Breast epithelium (tissue), 4 donors: ENCODE data around the gene CEND1. TPM values are rescaled to one million over a fixed set of nuclear protein-coding genes. Genes with fewer than 3 reads are reported as not detected.

Experiments used
- DNase-seq, 2 donors: peaks; one replicate each; pipeline ENCODE4 v3.0.0-alpha.2; 2019; ENCODE audit warnings: low spot score in 2 of 2
- H3K27ac ChIP-seq, 2 donors: fragments of 200-600 bp; sonication (generic) in 1 of 2; one replicate each; pipeline ENCODE4 v1.5.1; 2016 to 2019; ENCODE audit warnings: mild to moderate bottlenecking in 1 of 2
- H3K27me3 ChIP-seq, 2 donors: fragments of 200-600 bp; sonication (generic) in 1 of 2; one replicate each; pipeline versions ENCODE4 v1.5.1 to v1.6.0; 2017 to 2019; ENCODE audit warnings: control low read depth in 1 of 2, mild to moderate bottlenecking in 1 of 2
- H3K36me3 ChIP-seq: fragments of 200-600 bp; one replicate; pipeline ENCODE4 v1.5.1; 2019
- H3K4me1 ChIP-seq, 2 donors: fragments of 200-600 bp; sonication (generic); one replicate each; pipeline ENCODE4 v1.5.1; 2016 to 2019; ENCODE audit warnings: control low read depth in 1 of 2
- H3K4me3 ChIP-seq, 3 donors: fragments of 200-600 bp; sonication (generic); 1 replicate in 2 of 3; 2 replicates in 1 of 3; pipeline ENCODE4 v1.5.1; 2016 to 2019; ENCODE audit warnings: mild to moderate bottlenecking in 3 of 3, moderate library complexity in 2 of 3
- H3K9me3 ChIP-seq, 2 donors: fragments of 200-600 bp; sonication (generic) in 1 of 2; one replicate each; pipeline ENCODE4 v1.5.1; 2016 to 2019; ENCODE audit warnings: control low read depth in 1 of 2
- POLR2A ChIP-seq: fragments of 450-650 bp; IDR thresholded peaks from one replicate; pipeline ENCODE4 v1.6.1; 2016; ENCODE audit warnings: antibody characterized with exemption, mild to moderate bottlenecking, moderate library complexity
- POLR2AphosphoS5 ChIP-seq, 3 donors: sonication (generic); formaldehyde crosslinking; IDR thresholded peaks; one replicate each; pipeline ENCODE4 v1.6.1; 2017; ENCODE audit warnings: antibody characterized with exemption in 3 of 3
- intact Hi-C: fragments of 100-400 bp; cut with DNase I; formaldehyde crosslinking; loops from one replicate; pipeline ENCODE4 v1.15.1; 2023; ENCODE audit warnings: low total_unique reads
- total RNA-seq, 3 donors: library from RNA; depleted of rRNA; stranded (reverse); fragments of >200 nt; gene quantifications; one replicate each; pipeline ENCODE4 v1.1.0, GENCODE V29; 2016
- TF ChIP-seq, protein P1 (sequence below), 3 donors: fragments of 450-650 bp; IDR thresholded peaks; one replicate each; pipeline ENCODE4 v1.5.1; 2016 to 2017; ENCODE audit warnings: antibody characterized with exemption in 3 of 3, mild to moderate bottlenecking in 3 of 3, moderate library complexity in 3 of 3

CEND1 gene
- total RNA-seq, 3 donors from 2014 or later = not detected

DNA sequence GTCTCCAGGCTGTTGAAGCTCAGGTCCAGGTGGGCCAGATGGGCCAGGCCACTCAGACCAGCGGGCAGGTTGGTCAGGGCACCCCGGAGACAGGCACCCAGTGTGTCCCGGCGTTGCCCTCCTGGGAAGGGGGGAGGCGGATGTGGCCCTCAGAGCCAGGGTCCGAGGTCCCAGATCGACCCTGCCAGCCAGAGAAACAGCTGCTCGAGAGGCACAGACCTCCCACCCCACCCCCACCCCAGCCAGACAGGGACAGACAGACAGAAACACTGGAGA is 13.5 kb upstream of the CEND1 start:
- Histone ChIP-seq H3K27me3 (no peaks in the 10 kb centered on the region), H3K4me3 (no peak overlapping the region), H3K4me1 (peaks cover 0 to 10% of the 10 kb centered on the region in 2 donors), H3K9me3 (no peaks in the 10 kb centered on the region), H3K27ac (no peak overlapping the region), H3K36me3 (no peaks in the 10 kb centered on the region)
- DNase-seq = no peak
- intact Hi-C loops = no loop called here
- TF ChIP-seq POLR2AphosphoS5 (IDR thresholded peaks at IDR 0.05) = no peak
- TF ChIP-seq, protein P1, sequence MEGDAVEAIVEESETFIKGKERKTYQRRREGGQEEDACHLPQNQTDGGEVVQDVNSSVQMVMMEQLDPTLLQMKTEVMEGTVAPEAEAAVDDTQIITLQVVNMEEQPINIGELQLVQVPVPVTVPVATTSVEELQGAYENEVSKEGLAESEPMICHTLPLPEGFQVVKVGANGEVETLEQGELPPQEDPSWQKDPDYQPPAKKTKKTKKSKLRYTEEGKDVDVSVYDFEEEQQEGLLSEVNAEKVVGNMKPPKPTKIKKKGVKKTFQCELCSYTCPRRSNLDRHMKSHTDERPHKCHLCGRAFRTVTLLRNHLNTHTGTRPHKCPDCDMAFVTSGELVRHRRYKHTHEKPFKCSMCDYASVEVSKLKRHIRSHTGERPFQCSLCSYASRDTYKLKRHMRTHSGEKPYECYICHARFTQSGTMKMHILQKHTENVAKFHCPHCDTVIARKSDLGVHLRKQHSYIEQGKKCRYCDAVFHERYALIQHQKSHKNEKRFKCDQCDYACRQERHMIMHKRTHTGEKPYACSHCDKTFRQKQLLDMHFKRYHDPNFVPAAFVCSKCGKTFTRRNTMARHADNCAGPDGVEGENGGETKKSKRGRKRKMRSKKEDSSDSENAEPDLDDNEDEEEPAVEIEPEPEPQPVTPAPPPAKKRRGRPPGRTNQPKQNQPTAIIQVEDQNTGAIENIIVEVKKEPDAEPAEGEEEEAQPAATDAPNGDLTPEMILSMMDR (IDR thresholded peaks at IDR 0.05) = no peak

DNA sequence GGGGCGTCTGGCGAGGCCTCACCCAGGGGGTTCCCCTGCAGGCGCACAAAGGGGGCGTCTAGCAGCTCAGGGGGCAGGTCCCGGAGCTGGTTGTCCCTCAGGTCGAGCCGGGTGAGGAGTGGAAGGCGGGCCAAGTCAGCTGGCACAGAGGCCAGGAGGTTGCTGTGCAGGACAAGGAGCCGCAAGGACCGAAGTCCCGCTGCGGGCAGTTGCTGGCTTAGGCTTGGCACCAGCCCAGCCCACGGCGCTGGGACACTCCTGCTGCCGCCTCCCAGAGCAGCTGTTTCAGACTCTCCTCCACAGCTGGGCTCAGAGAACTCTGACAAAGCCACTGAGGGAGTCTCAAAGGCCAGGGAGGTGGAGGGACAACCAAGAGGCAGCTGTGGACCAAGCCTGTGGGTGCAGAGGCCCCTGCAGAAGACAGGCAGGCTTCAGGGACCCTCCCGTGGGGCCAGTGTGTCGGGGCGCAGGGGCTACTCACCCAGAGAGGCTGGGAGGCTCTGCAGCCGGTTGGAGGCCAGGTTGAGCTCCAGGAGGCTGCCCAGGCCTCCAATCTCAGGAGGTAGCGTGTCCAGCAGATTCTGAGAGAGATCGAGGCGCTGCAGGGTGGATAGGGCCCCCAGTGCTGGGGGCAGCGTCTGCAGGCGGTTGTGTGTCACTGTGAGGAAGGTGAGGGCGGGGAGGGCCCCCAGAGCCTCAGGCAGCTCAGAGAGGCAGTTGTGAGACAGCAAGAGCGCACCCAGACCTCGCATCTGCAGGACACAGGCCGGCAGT is 13.0 kb upstream of the CEND1 start:
- no peak overlapping the region for H3K27ac ChIP-seq
- H3K4me1 ChIP-seq = peaks cover 0 to 10% of the 10 kb centered on the region in 2 donors
- H3K27me3 ChIP-seq = no peaks in the 10 kb centered on the region
- no peaks in the 10 kb centered on the region for H3K36me3 ChIP-seq
- intact Hi-C loops = no loop called here
- DNase-seq = no peak
- TF ChIP-seq POLR2A (no peak), POLR2AphosphoS5 (IDR thresholded peaks at IDR 0.05) (no peak)
- TF ChIP-seq, protein P1 (IDR thresholded peaks at IDR 0.05) = no peak
- no peak overlapping the region for H3K4me3 ChIP-seq
- H3K9me3 ChIP-seq = no peaks in the 10 kb centered on the region

DNA sequence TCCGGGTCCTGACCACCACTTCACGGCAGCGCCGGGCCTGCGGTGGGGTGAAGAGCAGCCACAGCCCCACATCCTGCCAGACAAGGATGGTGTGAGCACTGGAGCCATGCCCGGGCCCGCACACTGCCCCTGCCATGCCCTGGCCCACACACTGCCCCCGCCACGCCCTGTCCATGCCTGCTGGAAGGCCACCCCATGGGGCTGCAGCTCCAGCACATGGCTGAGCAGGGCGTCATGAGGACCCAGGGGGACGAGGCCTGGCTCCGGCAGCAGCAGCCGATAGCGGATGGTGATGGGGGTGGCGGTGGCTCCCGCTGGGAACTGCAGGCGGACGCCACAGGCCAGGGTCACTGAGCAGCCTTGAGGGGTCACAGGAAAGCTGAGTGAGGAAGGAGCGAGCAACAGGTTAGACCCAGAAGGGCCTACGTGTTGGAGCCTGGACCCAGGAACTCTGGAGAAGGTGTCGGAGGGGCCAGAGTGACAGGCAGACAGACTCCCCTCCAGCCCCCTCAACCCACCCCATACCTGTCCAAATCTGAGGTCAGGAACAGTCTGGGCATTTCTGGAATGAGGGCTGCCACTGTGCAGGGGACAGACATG is 12.2 kb upstream of the CEND1 start:
- no peak overlapping the region for H3K27ac ChIP-seq
- no peak for DNase-seq
- H3K9me3 ChIP-seq = no peaks in the 10 kb centered on the region
- no peak overlapping the region for H3K4me3 ChIP-seq
- H3K36me3 ChIP-seq = no peaks in the 10 kb centered on the region
- no peak for TF ChIP-seq POLR2A
- TF ChIP-seq, protein P1 (IDR thresholded peaks at IDR 0.05) = no peak
- TF ChIP-seq POLR2AphosphoS5 (IDR thresholded peaks at IDR 0.05) = no peak
- peaks cover 0 to 12% of the 10 kb centered on the region in 2 donors for H3K4me1 ChIP-seq
- H3K27me3 ChIP-seq = no peaks in the 10 kb centered on the region
- intact Hi-C loops = no loop called here

DNA sequence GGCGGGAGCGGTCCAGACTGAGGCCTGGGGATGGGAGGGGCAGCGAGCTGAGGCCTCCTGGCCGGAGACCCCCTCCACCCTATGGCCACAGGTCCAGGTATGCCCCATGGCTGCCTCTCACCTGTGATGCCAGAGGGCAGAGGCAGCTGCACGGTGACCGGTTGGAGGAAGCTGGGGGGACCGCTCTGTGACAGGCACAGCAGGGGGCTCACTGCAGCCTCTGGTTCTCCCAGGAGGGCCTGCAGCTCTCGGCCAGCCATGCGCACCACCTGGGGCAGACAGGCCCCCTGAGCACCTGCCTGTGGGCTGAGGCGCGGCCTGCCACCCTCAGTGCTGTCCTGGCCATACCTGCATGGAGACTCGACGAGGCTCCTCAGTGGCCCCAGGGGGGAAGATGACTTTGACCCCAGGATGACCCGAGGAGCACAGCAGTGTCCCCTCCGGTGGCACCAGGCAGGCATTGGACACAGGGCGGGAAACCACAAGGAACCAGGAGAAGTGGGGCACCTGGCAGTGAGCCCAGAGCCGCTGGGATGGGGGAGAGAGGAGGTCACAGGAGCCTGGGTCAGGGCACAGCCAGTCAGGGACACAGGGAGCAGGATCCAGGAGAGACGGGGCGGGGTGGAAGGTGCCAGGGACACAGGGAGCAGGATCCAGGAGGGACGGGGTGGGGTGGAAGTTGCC is 11.3 kb upstream of the CEND1 start:
- no peaks in the 10 kb centered on the region for H3K27me3 ChIP-seq
- no peak overlapping the region for H3K4me3 ChIP-seq
- TF ChIP-seq, protein P1 (IDR thresholded peaks at IDR 0.05) = no peak
- TF ChIP-seq POLR2A (no peak), POLR2AphosphoS5 (IDR thresholded peaks at IDR 0.05) (no peak)
- intact Hi-C loops = no loop called here
- no peaks in the 10 kb centered on the region for H3K36me3 ChIP-seq
- no peak for DNase-seq
- H3K4me1 ChIP-seq = peaks cover 6 to 20% of the 10 kb centered on the region in 2 donors
- H3K9me3 ChIP-seq = no peaks in the 10 kb centered on the region
- no peak overlapping the region for H3K27ac ChIP-seq

DNA sequence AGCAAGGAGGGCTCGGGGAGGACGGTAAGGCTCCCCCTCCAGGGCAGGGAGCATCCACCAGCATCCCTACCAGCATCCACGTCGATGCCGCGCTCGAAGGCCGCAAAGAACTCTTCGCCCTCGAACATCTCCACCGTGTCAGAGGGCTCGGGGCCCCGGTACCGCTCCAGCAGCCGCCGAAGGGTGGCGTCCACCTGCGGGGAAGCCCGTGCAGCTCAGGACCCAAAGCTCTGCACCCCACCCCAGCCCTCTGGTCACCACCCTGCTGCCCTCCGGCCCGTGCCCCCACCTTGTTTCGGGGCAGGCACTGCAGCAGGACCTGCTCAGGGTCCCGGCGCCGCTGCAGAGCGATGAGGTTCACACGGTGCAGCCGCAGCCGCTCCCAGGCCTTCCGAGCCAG is 10.6 kb upstream of the CEND1 start:
- Histone ChIP-seq H3K27ac (no peak overlapping the region), H3K4me1 (peaks cover 9 to 24% of the 10 kb centered on the region in 2 donors), H3K4me3 (no peak overlapping the region), H3K36me3 (no peaks in the 10 kb centered on the region), H3K27me3 (no peaks in the 10 kb centered on the region), H3K9me3 (no peaks in the 10 kb centered on the region)
- no peak for DNase-seq
- TF ChIP-seq, protein P1 (IDR thresholded peaks at IDR 0.05) = no peak
- no peak for TF ChIP-seq POLR2A
- TF ChIP-seq POLR2AphosphoS5 (IDR thresholded peaks at IDR 0.05) = no peak
- intact Hi-C loops = no loop called here
